ENCODE data around the gene SETD1B.

Gene SETD1B

GRCh38 chr12:121807642-121808347, 4.0 kb downstream of the SETD1B start:
- no peak for DNase-seq (ENCODE audit: low read depth, low spot score)

GRCh38 chr12:121808623-121809022, 4.8 kb downstream of the SETD1B start:
- no peak for DNase-seq (ENCODE audit: low read depth, low spot score)

GRCh38 chr12:121809712-121810116, 5.9 kb downstream of the SETD1B start:
- no peak for DNase-seq (ENCODE audit: low read depth, low spot score)

GRCh38 chr12:121810234-121810817, 6.5 kb downstream of the SETD1B start:
- no peak for DNase-seq (ENCODE audit: low read depth, low spot score)

- DNase-seq (ENCODE audit: low read depth, low spot score), result no peak
Observed at GRCh38 chr12:121810833-121811433, 7.1 kb downstream of the SETD1B start.

GRCh38 chr12:121811434-121812319, 7.9 kb downstream of the SETD1B start:
- DNase-seq (ENCODE audit: low read depth, low spot score), result no peak

GRCh38 chr12:121812320-121812871, 8.6 kb downstream of the SETD1B start:
- DNase-seq (ENCODE audit: low read depth, low spot score), result no peak

- no peak for DNase-seq (ENCODE audit: low read depth, low spot score)
Observed at GRCh38 chr12:121812921-121813896, 9.4 kb downstream of the SETD1B start.

GRCh38 chr12:121813951-121814350, 10.1 kb downstream of the SETD1B start:
- no peak for DNase-seq (ENCODE audit: low read depth, low spot score)

- no peak for DNase-seq (ENCODE audit: low read depth, low spot score)
Observed at GRCh38 chr12:121814429-121815119, 10.8 kb downstream of the SETD1B start.

GRCh38 chr12:121815263-121815662, 11.5 kb downstream of the SETD1B start:
- no peak for DNase-seq (ENCODE audit: low read depth, low spot score)

GRCh38 chr12:121816925-121817647, 13.3 kb downstream of the SETD1B start:
- DNase-seq (ENCODE audit: low read depth, low spot score), result no peak

- no peak for DNase-seq (ENCODE audit: low read depth, low spot score)
Observed at GRCh38 chr12:121817648-121818043, 13.8 kb downstream of the SETD1B start.

- no peak for DNase-seq (ENCODE audit: low read depth, low spot score)
Observed at GRCh38 chr12:121819212-121819949, 15.6 kb downstream of the SETD1B start.

- DNase-seq (ENCODE audit: low read depth, low spot score), result no peak
Observed at GRCh38 chr12:121820056-121820455, 16.2 kb downstream of the SETD1B start.

- DNase-seq (ENCODE audit: low read depth, low spot score), result no peak
Observed at GRCh38 chr12:121822393-121823100, 18.7 kb downstream of the SETD1B start.

GRCh38 chr12:121823101-121823726, 19.4 kb downstream of the SETD1B start:
- no peak for DNase-seq (ENCODE audit: low read depth, low spot score)

All from activated naive CD8-positive, alpha-beta T cell treated with anti-CD3 and anti-CD28 coated beads, Interleukin-2, amount 50 U/mL, for 16 hours (primary cell).